Fibroblast of mammary gland (primary cell): ENCODE measurements around the gene ANKRD10.

Experiments
- DNase-seq: peaks from one replicate; pipeline ENCODE4 v3.0.0-alpha.2; 2010; ENCODE audit warnings: low read depth
- H3K4me3 ChIP-seq: 2 replicates; pipeline ENCODE4 v1.5.1; 2011; ENCODE audit warnings: low read depth, mild to moderate bottlenecking, low read length, moderate library complexity; ENCODE audit not compliant: control insufficient read depth
- CTCF ChIP-seq: conservative IDR thresholded peaks from 2 replicates; pipeline ENCODE4 v1.5.1; 2011; ENCODE audit warnings: low read depth, low read length, inconsistent platforms; ENCODE audit not compliant: control insufficient read depth, insufficient read depth

Gene ANKRD10

DNA sequence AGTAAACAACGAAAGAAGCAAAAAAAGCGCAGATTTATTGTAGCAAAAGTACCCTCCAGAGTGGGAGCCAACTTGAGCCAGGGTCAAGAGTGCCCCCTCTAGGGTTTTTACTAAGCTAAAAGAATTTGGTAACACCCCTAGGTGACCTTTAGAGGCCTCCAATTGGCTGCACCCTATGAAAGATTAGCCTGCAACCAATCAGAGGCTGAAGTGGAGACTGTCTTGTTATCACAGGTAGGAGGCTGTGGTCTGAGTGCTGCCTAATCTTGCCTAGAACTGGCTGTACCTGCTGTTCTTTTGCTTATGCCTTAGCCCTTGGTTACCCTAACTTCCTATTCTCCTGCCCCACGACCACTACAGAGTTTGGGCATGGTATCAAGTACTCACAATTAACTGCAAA lies 38.3 kb downstream of the ANKRD10 start:
- no peak for DNase-seq
- TF ChIP-seq CTCF: no peak

DNA sequence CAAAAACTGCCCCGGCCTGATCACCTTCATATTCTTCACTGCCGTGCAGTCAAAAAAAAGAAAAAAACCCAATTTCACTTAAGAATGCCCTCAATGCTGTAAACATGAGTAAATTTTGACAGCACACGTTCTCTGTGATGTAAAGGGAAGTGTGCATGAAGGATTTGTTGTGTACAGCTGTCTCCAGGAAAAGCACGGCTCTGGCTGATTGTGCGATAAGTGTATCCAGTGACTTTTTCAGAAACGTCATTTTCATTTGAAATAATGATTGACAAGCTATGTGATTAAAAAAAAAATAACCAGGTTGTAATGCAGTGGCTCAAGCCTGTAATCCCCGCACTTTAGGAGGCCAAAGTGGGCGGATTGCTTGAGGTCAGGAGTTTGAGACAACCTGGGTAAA lies 39.6 kb downstream of the ANKRD10 start:
- no peak for TF ChIP-seq CTCF
- H3K4me3 ChIP-seq: no peak overlapping the region
- DNase-seq: no peak

More for the DNA sequence above, 38.3 kb downstream of the ANKRD10 start:
- no peak overlapping the region for H3K4me3 ChIP-seq

- H3K4me3 ChIP-seq: peak overlapping the region; percentile 47
- TF ChIP-seq CTCF: no peak
- peak; percentile 58 for DNase-seq
Observed at GRCh38 chr13:110874508-110874960, 40.3 kb downstream of the ANKRD10 start.

DNA sequence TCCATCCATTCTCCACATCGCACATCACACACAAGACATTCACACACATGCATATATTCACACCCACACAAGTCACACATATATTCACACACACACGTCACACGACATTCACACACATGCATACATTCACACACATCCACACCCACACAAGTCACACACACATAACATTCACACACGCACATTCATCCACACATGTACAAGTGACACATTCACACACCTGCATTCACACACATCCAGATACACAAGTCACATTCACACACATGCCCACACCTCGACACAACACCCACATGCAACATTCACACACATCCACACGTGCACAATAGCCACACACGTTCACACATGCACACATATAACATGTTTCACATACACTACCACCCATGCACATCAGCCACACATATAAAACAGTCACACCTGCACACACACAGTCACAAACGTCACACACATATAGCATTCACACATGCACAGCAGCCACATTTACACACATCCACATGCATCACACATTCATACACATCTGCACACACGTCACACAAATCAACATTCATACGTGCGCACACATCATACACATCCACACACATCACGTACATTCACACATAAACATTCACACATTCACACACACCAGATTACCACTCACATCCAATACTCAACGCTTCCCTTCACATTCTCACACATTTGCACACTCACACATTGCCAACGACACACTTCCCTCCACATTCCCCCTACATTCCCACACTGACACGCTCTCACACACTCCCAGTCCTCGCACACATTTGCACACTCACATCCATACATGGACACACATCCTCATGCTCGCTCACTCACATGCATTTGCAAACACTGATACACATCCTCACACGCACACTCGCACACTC lies 41.0 kb downstream of the ANKRD10 start:
- peak overlapping the region; percentile 47 for H3K4me3 ChIP-seq
- no peak for TF ChIP-seq CTCF

GRCh38 chr13:110872768-110873638 lies 41.9 kb downstream of the ANKRD10 start:
- no peak overlapping the region for H3K4me3 ChIP-seq
- no peak for TF ChIP-seq CTCF
- DNase-seq: no peak

More for the DNA sequence above, 41.0 kb downstream of the ANKRD10 start:
- no peak for DNase-seq

- no peak overlapping the region for H3K4me3 ChIP-seq
- TF ChIP-seq CTCF: no peak
- peak; percentile 25 for DNase-seq
Observed at GRCh38 chr13:110872034-110872767, 42.7 kb downstream of the ANKRD10 start.
